Measurements from ENCODE around the gene GAA. TPM values are rescaled to one million over a fixed set of nuclear protein-coding genes. Genes with fewer than 3 reads are reported as not detected.

GAA gene
- total and polyA plus RNA-seq, 10 of the 15 experiments (the other 5 are each of a cell fraction or from before 2014, with no cell fraction given), result 0.18 to 10.5 (median 4.1) TPM

DNA sequence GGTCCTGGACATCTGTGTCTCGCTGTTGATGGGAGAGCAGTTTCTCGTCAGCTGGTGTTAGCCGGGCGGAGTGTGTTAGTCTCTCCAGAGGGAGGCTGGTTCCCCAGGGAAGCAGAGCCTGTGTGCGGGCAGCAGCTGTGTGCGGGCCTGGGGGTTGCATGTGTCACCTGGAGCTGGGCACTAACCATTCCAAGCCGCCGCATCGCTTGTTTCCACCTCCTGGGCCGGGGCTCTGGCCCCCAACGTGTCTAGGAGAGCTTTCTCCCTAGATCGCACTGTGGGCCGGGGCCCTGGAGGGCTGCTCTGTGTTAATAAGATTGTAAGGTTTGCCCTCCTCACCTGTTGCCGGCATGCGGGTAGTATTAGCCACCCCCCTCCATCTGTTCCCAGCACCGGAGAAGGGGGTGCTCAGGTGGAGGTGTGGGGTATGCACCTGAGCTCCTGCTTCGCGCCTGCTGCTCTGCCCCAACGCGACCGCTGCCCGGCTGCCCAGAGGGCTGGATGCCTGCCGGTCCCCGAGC is 17.9 kb downstream of the GAA start:
- H3K9me3 ChIP-seq (replicated peaks; ENCODE audit: control insufficient read depth, insufficient read depth, low read length), result no peaks in the 10 kb centered on the region; the same call in 2 of the 3 replicates
- RAD21 ChIA-PET (ENCODE audit: unreplicated experiment), result no interaction called here
- no peaks in the 10 kb centered on the region for H3K36me3 ChIP-seq (ENCODE audit: control insufficient read depth in 2 of 2, insufficient read depth in 2 of 2, low read length in 1 of 2)
- H4K20me1 ChIP-seq (ENCODE audit: control insufficient read depth, insufficient read depth), result no peaks in the 10 kb centered on the region
- H3K4me3 ChIP-seq, result no peak overlapping the region
- H3K27ac ChIP-seq (ENCODE audit: control insufficient read depth, insufficient read depth), result no peak overlapping the region
- ATAC-seq (no peak), FAIRE-seq (no peak), DNase-seq (ENCODE audit: low read depth, low spot score) (no peak)
- H3K27me3 ChIP-seq (replicated peaks in 1 of 2; ENCODE audit: control insufficient read depth in 2 of 2, insufficient read depth in 2 of 2, low read length in 1 of 2), result no peaks in the 10 kb centered on the region
- POLR2A ChIA-PET, result no interaction called here
- CTCF ChIA-PET, result interaction anchor here (0.5 kb wide), 1 partner anchor 1257 kb away, joined by 3 read pairs; no protein-coding TSS in a partner anchor
- no peaks in the 10 kb centered on the region for H3K4me1 ChIP-seq (ENCODE audit: control insufficient read depth, insufficient read depth, low read length)
- WGBS (ENCODE audit: insufficient coverage, insufficient replicate concordance, low lambda C conversion rate, missing lambda C conversion rate), result 80% methylated on average over 24 of the region's 24 CpGs
- in situ Hi-C loops (cut with MboI) (no loop called here), intact Hi-C loops (cut with micrococcal nuclease; ENCODE audit: unreplicated experiment) (no loop called here)
- H3K79me2 ChIP-seq (ENCODE audit: control insufficient read depth, insufficient read depth, low read length), result no peaks in the 10 kb centered on the region
- H3K4me2 ChIP-seq (ENCODE audit: control insufficient read depth, insufficient read depth), result no peak overlapping the region
- TF ChIP-seq BHLHE40 (IDR thresholded peaks at IDR 0.05; ENCODE audit: borderline replicate concordance in 1 of 2, low read depth in 2 of 2, low read length in 1 of 2) (no peak), IKZF1 (conservative IDR thresholded peaks at IDR 0.05) (no peak), TCF12 (IDR thresholded peaks at IDR 0.05; ENCODE audit: low read depth, low read length) (no peak), FOXM1 (IDR thresholded peaks at IDR 0.05; ENCODE audit: low read depth, low read length) (no peak), TCF3 (IDR thresholded peaks at IDR 0.05; ENCODE audit: borderline replicate concordance, insufficient read depth, low read depth, low read length) (no peak), HCFC1 (IDR thresholded peaks at IDR 0.05; ENCODE audit: low read length) (no peak)
- TF ChIP-seq, protein P1, sequence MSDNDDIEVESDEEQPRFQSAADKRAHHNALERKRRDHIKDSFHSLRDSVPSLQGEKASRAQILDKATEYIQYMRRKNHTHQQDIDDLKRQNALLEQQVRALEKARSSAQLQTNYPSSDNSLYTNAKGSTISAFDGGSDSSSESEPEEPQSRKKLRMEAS (IDR thresholded peaks at IDR 0.05; ENCODE audit: low read depth, low read length), result no peak
- H3K9ac ChIP-seq (ENCODE audit: control insufficient read depth, insufficient read depth, low read length), result no peak overlapping the region
- SMC1A ChIA-PET (ENCODE audit: uncharacterized antibody, unreplicated experiment), result no interaction called here
- no peak overlapping the region for H2AFZ ChIP-seq (ENCODE audit: control insufficient read depth, low read depth, low read length)
- no TSS peak for BruUV-seq (replicated peaks)

DNA sequence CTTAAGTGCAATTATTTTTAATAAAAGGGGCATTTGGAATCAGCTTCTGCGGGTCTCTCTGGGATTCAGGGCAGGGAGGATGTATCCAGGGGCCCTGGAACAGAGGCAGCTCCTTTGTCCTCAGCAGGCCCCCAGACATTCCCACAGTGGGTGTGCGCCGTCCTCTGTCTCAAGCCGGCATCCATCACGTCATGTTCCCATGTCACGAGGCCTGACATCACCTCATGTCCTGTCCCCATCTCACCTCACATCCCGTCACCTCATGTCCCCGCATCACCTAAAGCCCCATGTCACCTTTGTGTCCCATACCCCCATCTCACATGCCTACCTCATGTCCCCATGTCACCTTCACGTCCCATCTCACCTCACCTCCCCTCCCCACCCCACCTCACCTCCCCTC is 18.5 kb downstream of the GAA start:
- Histone ChIP-seq H3K27ac (ENCODE audit: control insufficient read depth, insufficient read depth) (no peak overlapping the region), H3K4me2 (ENCODE audit: control insufficient read depth, insufficient read depth) (no peak overlapping the region), H3K9me3 (replicated peaks; ENCODE audit: control insufficient read depth, insufficient read depth, low read length) (no peaks in the 10 kb centered on the region; the same call in 2 of the 3 replicates), H3K4me1 (ENCODE audit: control insufficient read depth, insufficient read depth, low read length) (no peaks in the 10 kb centered on the region), H4K20me1 (ENCODE audit: control insufficient read depth, insufficient read depth) (no peaks in the 10 kb centered on the region), H3K4me3 (no peak overlapping the region), H3K27me3 (replicated peaks in 1 of 2; ENCODE audit: control insufficient read depth in 2 of 2, insufficient read depth in 2 of 2, low read length in 1 of 2) (no peaks in the 10 kb centered on the region), H3K9ac (ENCODE audit: control insufficient read depth, insufficient read depth, low read length) (no peak overlapping the region), H3K79me2 (ENCODE audit: control insufficient read depth, insufficient read depth, low read length) (no peaks in the 10 kb centered on the region), H3K36me3 (ENCODE audit: control insufficient read depth in 2 of 2, insufficient read depth in 2 of 2, low read length in 1 of 2) (no peaks in the 10 kb centered on the region), H2AFZ (ENCODE audit: control insufficient read depth, low read depth, low read length) (no peak overlapping the region)
- CTCF ChIA-PET, result interaction anchor here (0.5 kb wide), 1 partner anchor 1257 kb away, joined by 3 read pairs; no protein-coding TSS in a partner anchor
- DNase-seq (ENCODE audit: low read depth, low spot score) (no peak), FAIRE-seq (no peak), ATAC-seq (no peak)
- POLR2A ChIA-PET, result no interaction called here
- BruUV-seq (replicated peaks), result no TSS peak
- SMC1A ChIA-PET (ENCODE audit: uncharacterized antibody, unreplicated experiment), result no interaction called here
- RAD21 ChIA-PET (ENCODE audit: unreplicated experiment), result no interaction called here
- in situ Hi-C loops (cut with MboI), result no loop called here
- intact Hi-C loops (cut with micrococcal nuclease; ENCODE audit: unreplicated experiment), result no loop called here
- WGBS (ENCODE audit: insufficient coverage, insufficient replicate concordance, low lambda C conversion rate, missing lambda C conversion rate), result 57% methylated on average over 8 of the region's 9 CpGs
- TF ChIP-seq, protein P2, sequence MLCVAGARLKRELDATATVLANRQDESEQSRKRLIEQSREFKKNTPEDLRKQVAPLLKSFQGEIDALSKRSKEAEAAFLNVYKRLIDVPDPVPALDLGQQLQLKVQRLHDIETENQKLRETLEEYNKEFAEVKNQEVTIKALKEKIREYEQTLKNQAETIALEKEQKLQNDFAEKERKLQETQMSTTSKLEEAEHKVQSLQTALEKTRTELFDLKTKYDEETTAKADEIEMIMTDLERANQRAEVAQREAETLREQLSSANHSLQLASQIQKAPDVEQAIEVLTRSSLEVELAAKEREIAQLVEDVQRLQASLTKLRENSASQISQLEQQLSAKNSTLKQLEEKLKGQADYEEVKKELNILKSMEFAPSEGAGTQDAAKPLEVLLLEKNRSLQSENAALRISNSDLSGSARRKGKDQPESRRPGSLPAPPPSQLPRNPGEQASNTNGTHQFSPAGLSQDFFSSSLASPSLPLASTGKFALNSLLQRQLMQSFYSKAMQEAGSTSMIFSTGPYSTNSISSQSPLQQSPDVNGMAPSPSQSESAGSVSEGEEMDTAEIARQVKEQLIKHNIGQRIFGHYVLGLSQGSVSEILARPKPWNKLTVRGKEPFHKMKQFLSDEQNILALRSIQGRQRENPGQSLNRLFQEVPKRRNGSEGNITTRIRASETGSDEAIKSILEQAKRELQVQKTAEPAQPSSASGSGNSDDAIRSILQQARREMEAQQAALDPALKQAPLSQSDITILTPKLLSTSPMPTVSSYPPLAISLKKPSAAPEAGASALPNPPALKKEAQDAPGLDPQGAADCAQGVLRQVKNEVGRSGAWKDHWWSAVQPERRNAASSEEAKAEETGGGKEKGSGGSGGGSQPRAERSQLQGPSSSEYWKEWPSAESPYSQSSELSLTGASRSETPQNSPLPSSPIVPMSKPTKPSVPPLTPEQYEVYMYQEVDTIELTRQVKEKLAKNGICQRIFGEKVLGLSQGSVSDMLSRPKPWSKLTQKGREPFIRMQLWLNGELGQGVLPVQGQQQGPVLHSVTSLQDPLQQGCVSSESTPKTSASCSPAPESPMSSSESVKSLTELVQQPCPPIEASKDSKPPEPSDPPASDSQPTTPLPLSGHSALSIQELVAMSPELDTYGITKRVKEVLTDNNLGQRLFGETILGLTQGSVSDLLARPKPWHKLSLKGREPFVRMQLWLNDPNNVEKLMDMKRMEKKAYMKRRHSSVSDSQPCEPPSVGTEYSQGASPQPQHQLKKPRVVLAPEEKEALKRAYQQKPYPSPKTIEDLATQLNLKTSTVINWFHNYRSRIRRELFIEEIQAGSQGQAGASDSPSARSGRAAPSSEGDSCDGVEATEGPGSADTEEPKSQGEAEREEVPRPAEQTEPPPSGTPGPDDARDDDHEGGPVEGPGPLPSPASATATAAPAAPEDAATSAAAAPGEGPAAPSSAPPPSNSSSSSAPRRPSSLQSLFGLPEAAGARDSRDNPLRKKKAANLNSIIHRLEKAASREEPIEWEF (IDR thresholded peaks at IDR 0.05; ENCODE audit: insufficient replicate concordance, low read depth, low read length), result no peak
- TF ChIP-seq TCF12 (IDR thresholded peaks at IDR 0.05; ENCODE audit: low read depth, low read length) (no peak), ZNF217 (IDR thresholded peaks at IDR 0.05) (no peak), TARDBP (IDR thresholded peaks at IDR 0.05; ENCODE audit: borderline replicate concordance) (no peak)

Data from GM12878 (cell line).